22Rv1 (cell line): ENCODE data around the gene TRIM71.

Source experiments
- ZFX ChIP-seq: fragments of 450-650 bp; IDR thresholded peaks from 2 replicates; pipeline ENCODE4 v1.6.1; 2017; ENCODE audit warnings: antibody characterized with exemption, borderline replicate concordance
- TF ChIP-seq, protein P1 (sequence below): fragments of 450-650 bp; IDR thresholded peaks from 2 replicates; pipeline ENCODE4 v1.5.1; 2017; ENCODE audit warnings: mild to moderate bottlenecking

- TF ChIP-seq, protein P1, sequence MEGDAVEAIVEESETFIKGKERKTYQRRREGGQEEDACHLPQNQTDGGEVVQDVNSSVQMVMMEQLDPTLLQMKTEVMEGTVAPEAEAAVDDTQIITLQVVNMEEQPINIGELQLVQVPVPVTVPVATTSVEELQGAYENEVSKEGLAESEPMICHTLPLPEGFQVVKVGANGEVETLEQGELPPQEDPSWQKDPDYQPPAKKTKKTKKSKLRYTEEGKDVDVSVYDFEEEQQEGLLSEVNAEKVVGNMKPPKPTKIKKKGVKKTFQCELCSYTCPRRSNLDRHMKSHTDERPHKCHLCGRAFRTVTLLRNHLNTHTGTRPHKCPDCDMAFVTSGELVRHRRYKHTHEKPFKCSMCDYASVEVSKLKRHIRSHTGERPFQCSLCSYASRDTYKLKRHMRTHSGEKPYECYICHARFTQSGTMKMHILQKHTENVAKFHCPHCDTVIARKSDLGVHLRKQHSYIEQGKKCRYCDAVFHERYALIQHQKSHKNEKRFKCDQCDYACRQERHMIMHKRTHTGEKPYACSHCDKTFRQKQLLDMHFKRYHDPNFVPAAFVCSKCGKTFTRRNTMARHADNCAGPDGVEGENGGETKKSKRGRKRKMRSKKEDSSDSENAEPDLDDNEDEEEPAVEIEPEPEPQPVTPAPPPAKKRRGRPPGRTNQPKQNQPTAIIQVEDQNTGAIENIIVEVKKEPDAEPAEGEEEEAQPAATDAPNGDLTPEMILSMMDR, result no peak
- no peak for TF ChIP-seq ZFX
These were observed 112.4 kb downstream of the TRIM71 start for GRCh38 chr3:32930161-32930560.
